Smooth muscle cell (in vitro differentiated cells): Measurements from ENCODE around the gene S100G. TPM values are rescaled to one million over a fixed set of nuclear protein-coding genes. Genes with fewer than 3 reads are reported as not detected.

Experiments used
- DNase-seq: peaks from one replicate; lab custom pipeline; 2025; ENCODE audit not compliant: unreplicated experiment; lab: John Stamatoyannopoulos, UW
- H2AFZ ChIP-seq: fragments of 200-600 bp; sonication (generic); 2 replicates; pipeline ENCODE4 v1.6.0; 2016; ENCODE audit warnings: antibody characterized with exemption, low read depth, mild to moderate bottlenecking
- H3F3A ChIP-seq: fragments of 200-600 bp; sonication (generic); 2 replicates; pipeline ENCODE4 v1.6.0; 2017; ENCODE audit warnings: antibody characterized with exemption, low read depth
- H3K27ac ChIP-seq: fragments of 200-600 bp; sonication (generic); 2 replicates; pipeline ENCODE4 v1.5.1; 2016; ENCODE audit warnings: low read depth, mild to moderate bottlenecking
- H3K27me3 ChIP-seq: fragments of 200-600 bp; sonication (generic); 2 replicates; pipeline ENCODE4 v1.6.1; 2016; ENCODE audit warnings: low read depth, mild to moderate bottlenecking
- H3K36me3 ChIP-seq: fragments of 200-600 bp; sonication (generic); 2 replicates; pipeline ENCODE4 v1.5.1; 2016; ENCODE audit warnings: low read depth
- H3K4me1 ChIP-seq: fragments of 200-600 bp; sonication (generic); 2 replicates; pipeline ENCODE4 v1.5.1; 2016; ENCODE audit warnings: low read depth
- H3K4me2 ChIP-seq: fragments of 200-600 bp; sonication (generic); 2 replicates; pipeline ENCODE4 v1.6.0; 2016; ENCODE audit warnings: mild to moderate bottlenecking
- H3K4me3 ChIP-seq: fragments of 200-600 bp; sonication (generic); 2 replicates; pipeline ENCODE4 v1.5.1; 2016; ENCODE audit warnings: mild to moderate bottlenecking
- H3K79me2 ChIP-seq: fragments of 200-600 bp; sonication (generic); 2 replicates; pipeline ENCODE4 v1.6.0; 2016; ENCODE audit warnings: low read depth, mild to moderate bottlenecking
- H3K9ac ChIP-seq: fragments of 200-600 bp; sonication (generic); 2 replicates; pipeline ENCODE4 v1.6.0; 2016; ENCODE audit warnings: low read depth
- H3K9me3 ChIP-seq: fragments of 200-600 bp; sonication (generic); replicated peaks from 2 replicates; pipeline ENCODE4 v1.5.1; 2016; ENCODE audit warnings: low read depth
- H4K20me1 ChIP-seq: fragments of 200-600 bp; sonication (generic); 2 replicates; pipeline ENCODE4 v1.6.0; 2016; ENCODE audit warnings: low read depth
- CTCF ChIP-seq: fragments of 200-600 bp; sonication (generic); IDR thresholded peaks from 2 replicates; pipeline ENCODE4 v1.5.1; 2017; ENCODE audit warnings: borderline replicate concordance, mild to moderate bottlenecking, antibody characterized with exemption; ENCODE audit not compliant: insufficient read depth, poor library complexity, severe bottlenecking
- WGBS: methylation state at CpG from one replicate; pipeline ENCODE4 v1.1.7; 2016; ENCODE audit warnings: low lambda C conversion rate; 5-methylcytosine and 5-hydroxymethylcytosine counted together
- polyA plus RNA-seq: library from polyadenylated mRNA; unstranded; fragments of >200 nt; fragmentation: Nextera tagmentation; extraction: Ambion mirVana; gene quantifications from 2 replicates; pipeline ENCODE4 v1.2.1, GENCODE V29; 2016
- total RNA-seq: library from RNA; depleted of rRNA; stranded (reverse); fragments of >200 nt; gene quantifications from 2 replicates; pipeline ENCODE4 v1.2.3, GENCODE V29; 2014

Gene S100G
- total and polyA plus RNA-seq, 2 experiments from 2014 or later: not detected

GRCh38 chrX:16628946-16629595 lies 20.9 kb upstream of the S100G start:
- Histone ChIP-seq H3K79me2 (no peaks in the 10 kb centered on the region), H2AFZ (no peak overlapping the region), H3K9me3 (no peaks in the 10 kb centered on the region), H3K9ac (no peak overlapping the region), H3K27ac (no peak overlapping the region), H3K27me3 (no peaks in the 10 kb centered on the region), H3K4me3 (no peak overlapping the region), H3K4me2 (peak overlapping the region; percentile 41), H3F3A (peaks cover 13% of the 10 kb centered on the region), H3K4me1 (peaks cover 21% of the 10 kb centered on the region), H3K36me3 (no peaks in the 10 kb centered on the region), H4K20me1 (no peaks in the 10 kb centered on the region)
- TF ChIP-seq CTCF: no peak
- WGBS: 49% methylated on average over 17 of the region's 17 CpGs
- no peak for DNase-seq

- Histone ChIP-seq H3K27ac (no peak overlapping the region), H3K36me3 (no peaks in the 10 kb centered on the region), H4K20me1 (no peaks in the 10 kb centered on the region), H3K9me3 (no peaks in the 10 kb centered on the region), H3K4me2 (peak overlapping the region; percentile 41), H3K9ac (no peak overlapping the region), H3K4me3 (no peak overlapping the region), H2AFZ (no peak overlapping the region), H3K27me3 (no peaks in the 10 kb centered on the region), H3K4me1 (peaks cover 21% of the 10 kb centered on the region), H3K79me2 (no peaks in the 10 kb centered on the region), H3F3A (peaks cover 13% of the 10 kb centered on the region)
- no peak for TF ChIP-seq CTCF
- no peak for DNase-seq
- WGBS: 61% methylated on average over 4 of the region's 4 CpGs
These were observed 20.0 kb upstream of the S100G start for GRCh38 chrX:16629909-16630308.

- H3K79me2 ChIP-seq: no peaks in the 10 kb centered on the region
- H4K20me1 ChIP-seq: no peaks in the 10 kb centered on the region
- peak overlapping the region; percentile 90 for H3K27ac ChIP-seq
- no peaks in the 10 kb centered on the region for H3K9me3 ChIP-seq
- H3K4me2 ChIP-seq: peak overlapping the region; percentile 74
- peak overlapping the region; percentile 54 for H3K9ac ChIP-seq
- no peaks in the 10 kb centered on the region for H3K27me3 ChIP-seq
- H3F3A ChIP-seq: peaks cover 13% of the 10 kb centered on the region
- WGBS: 27% methylated on average over 4 of the region's 4 CpGs
- H3K4me1 ChIP-seq: peaks cover 12% of the 10 kb centered on the region
- no peak for DNase-seq
- no peaks in the 10 kb centered on the region for H3K36me3 ChIP-seq
- H3K4me3 ChIP-seq: no peak overlapping the region
- no peak overlapping the region for H2AFZ ChIP-seq
- no peak for TF ChIP-seq CTCF
These were observed 16.2 kb upstream of the S100G start for GRCh38 chrX:16633754-16634153.

GRCh38 chrX:16635040-16635439 lies 14.9 kb upstream of the S100G start:
- 97% methylated on average over 5 of the region's 5 CpGs for WGBS
- peak overlapping the region; percentile 90 for H3K27ac ChIP-seq
- TF ChIP-seq CTCF: no peak

More at GRCh38 chrX:16635040-16635439, 14.9 kb upstream of the S100G start:
- Histone ChIP-seq H3K4me1 (no peaks in the 10 kb centered on the region), H3K4me2 (no peak overlapping the region), H2AFZ (no peak overlapping the region), H3K9me3 (no peaks in the 10 kb centered on the region), H4K20me1 (no peaks in the 10 kb centered on the region), H3K27me3 (no peaks in the 10 kb centered on the region), H3K36me3 (no peaks in the 10 kb centered on the region), H3K4me3 (no peak overlapping the region), H3F3A (peaks cover 13% of the 10 kb centered on the region), H3K79me2 (no peaks in the 10 kb centered on the region), H3K9ac (no peak overlapping the region)
- DNase-seq: no peak
